AG04450 (cell line): ENCODE measurements around the gene RPH3AL. TPM values are rescaled to one million over a fixed set of nuclear protein-coding genes. Genes with fewer than 3 reads are reported as not detected.

Experiments used
- CTCF ChIA-PET: fragments of 300-600, 350-600 bp; formaldehyde crosslinking; extraction: SDS; loops from one replicate; lab custom pipeline; 2022; ENCODE audit warnings: antibody characterized with exemption, inconsistent platforms; lab: Charles Lee
- POLR2A ChIA-PET: fragments of 350-600 bp; formaldehyde crosslinking; extraction: SDS; loops from one replicate; lab custom pipeline; 2021; ENCODE audit warnings: antibody characterized with exemption, inconsistent platforms; lab: Yijun Ruan, JAX
- DNase-seq: peaks from one replicate; pipeline ENCODE4 v3.0.0-alpha.2; 2011; ENCODE audit warnings: low read depth, low spot score
- H3K27ac ChIP-seq: one replicate; pipeline ENCODE4 v1.5.1; 2012; ENCODE audit warnings: low read depth, low read length, control low read depth
- H3K27me3 ChIP-seq: one replicate; pipeline ENCODE4 v1.6.0; 2012; ENCODE audit warnings: low read length; ENCODE audit not compliant: control insufficient read depth, insufficient read depth
- H3K4me3 ChIP-seq: 2 replicates; pipeline ENCODE4 v1.5.1; 2011; ENCODE audit warnings: mild to moderate bottlenecking, low read depth, low read length, control low read depth
- H3K9me3 ChIP-seq: 2 replicates; pipeline ENCODE4 v1.5.1; 2012; ENCODE audit warnings: low read length; ENCODE audit not compliant: control insufficient read depth, insufficient read depth
- CTCF ChIP-seq: IDR thresholded peaks from 2 replicates; pipeline ENCODE4 v1.5.1; 2011; ENCODE audit warnings: low read depth, low read length, control low read depth, inconsistent platforms
- polyA plus RNA-seq: library from polyadenylated mRNA; depleted of rRNA; stranded (reverse); fragments of >200 nt; gene quantifications from 2 replicates; pipeline ENCODE4 v1.2.3, GENCODE V29; 2011

Gene RPH3AL
- polyA plus RNA-seq, 1 experiment: 1.3 TPM

DNA sequence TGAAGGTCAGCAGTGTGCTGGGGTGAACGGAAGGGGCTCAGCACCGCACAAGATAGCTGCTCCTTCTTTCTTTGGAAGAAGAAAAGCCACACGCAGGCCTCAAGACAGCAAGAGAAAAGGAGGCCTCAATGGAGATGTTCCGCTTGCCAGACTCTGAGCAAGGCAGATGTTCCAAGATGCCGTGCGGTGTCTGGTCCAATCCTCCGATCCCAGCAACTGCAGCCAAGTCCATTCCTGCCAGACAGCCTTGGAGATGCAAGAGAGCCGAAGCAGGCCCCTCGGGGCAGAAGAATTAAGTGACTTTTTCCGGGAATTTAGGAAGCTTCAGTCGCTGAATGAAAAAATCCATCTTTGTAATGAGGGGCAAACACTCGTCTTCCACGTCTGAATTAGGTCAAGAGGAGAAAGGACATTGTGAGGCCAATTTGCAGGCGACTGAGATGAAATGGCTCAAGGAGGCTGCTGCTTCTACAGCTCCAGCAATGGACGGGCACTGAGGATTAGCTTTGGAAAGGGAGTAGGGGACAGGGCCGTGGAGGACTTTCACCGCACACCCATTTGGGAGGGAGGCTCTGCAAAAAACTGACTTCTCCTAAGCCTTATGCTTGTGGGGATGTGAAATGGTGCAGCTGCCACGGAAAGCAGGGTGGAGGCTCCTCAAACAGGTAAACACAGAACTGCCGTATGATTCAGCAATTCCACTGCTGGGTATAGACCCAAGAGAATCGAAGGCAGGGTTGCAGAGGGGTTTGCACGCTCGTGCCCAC lies 44.7 kb downstream of the RPH3AL start:
- peaks cover 21% of the 10 kb centered on the region for H3K27me3 ChIP-seq
- H3K9me3 ChIP-seq: no peaks in the 10 kb centered on the region
- H3K4me3 ChIP-seq: no peak overlapping the region
- ChIA-PET POLR2A (interaction anchor here (0.6 kb wide), 1 partner anchor 66 kb away, joined by 3 read pairs; no protein-coding TSS in a partner anchor), CTCF (interaction anchor here (1.6 kb wide), 1 partner anchor 392 kb away, joined by 3 read pairs; no protein-coding TSS in a partner anchor)
- TF ChIP-seq CTCF: no peak
- no peak for DNase-seq
- H3K27ac ChIP-seq: no peak overlapping the region

- Histone ChIP-seq H3K4me3 (no peak overlapping the region), H3K27me3 (peaks cover 21% of the 10 kb centered on the region), H3K9me3 (no peaks in the 10 kb centered on the region), H3K27ac (no peak overlapping the region)
- no peak for TF ChIP-seq CTCF
- ChIA-PET POLR2A (interaction anchor here (0.6 kb wide), 1 partner anchor 66 kb away, joined by 3 read pairs; no protein-coding TSS in a partner anchor), CTCF (no interaction called here)
- DNase-seq: no peak
Observed at GRCh38 chr17:307295-307691, 45.3 kb downstream of the RPH3AL start.

DNA sequence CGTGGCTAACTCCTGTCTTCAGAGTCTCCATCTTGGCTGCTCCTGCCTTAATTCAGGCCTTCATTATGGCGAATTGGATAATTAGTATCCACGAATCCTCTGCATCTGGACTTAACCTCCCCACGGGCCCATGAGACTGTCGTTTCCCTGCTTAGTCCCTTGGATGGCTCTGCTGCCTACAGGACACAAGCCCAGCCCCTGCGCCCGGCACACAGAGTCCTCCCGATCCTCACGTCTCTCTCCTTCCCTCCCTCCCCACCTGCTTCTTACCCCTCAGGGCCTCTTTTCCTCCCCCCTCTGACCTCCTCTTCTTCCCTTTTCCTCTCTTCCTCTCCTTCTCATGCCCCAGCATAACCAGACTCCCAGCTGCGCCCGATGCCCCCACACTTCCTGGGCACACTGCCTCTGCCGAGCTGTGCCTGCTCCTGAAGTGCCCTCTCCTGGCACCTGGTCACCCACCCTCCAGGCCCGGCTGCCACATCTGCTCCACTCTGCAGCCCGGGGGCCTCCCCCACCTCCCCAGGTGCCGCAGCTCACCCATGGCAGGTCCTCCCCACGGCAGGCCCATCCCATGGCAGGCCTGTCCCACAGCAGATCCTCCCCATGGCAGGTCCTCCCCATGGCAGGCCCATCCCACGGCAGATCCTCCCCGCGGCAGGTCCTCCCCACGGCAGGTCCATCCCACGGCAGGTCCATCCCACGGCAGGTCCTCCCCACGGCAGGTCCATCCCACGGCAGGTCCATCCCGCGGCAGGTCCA lies 45.9 kb downstream of the RPH3AL start:
- Histone ChIP-seq H3K9me3 (no peaks in the 10 kb centered on the region; the same call in 1 of the 2 replicates), H3K27me3 (peaks cover 21% of the 10 kb centered on the region), H3K27ac (no peak overlapping the region), H3K4me3 (no peak overlapping the region)
- no peak for DNase-seq
- CTCF ChIA-PET: no interaction called here
- POLR2A ChIA-PET: no interaction called here
- TF ChIP-seq CTCF: no peak

- no peak for DNase-seq
- no peak overlapping the region for H3K4me3 ChIP-seq
- ChIA-PET POLR2A (no interaction called here), CTCF (no interaction called here)
- TF ChIP-seq CTCF: no peak
- peaks cover 16% of the 10 kb centered on the region for H3K27me3 ChIP-seq
- no peaks in the 10 kb centered on the region; the same call in 1 of the 2 replicates for H3K9me3 ChIP-seq
- no peak overlapping the region for H3K27ac ChIP-seq
Observed at GRCh38 chr17:306116-306515, 46.5 kb downstream of the RPH3AL start.
